ENCODE measurements around the gene MLLT10.
"Not testable (repeated sequence)": the region's sequence is repeated elsewhere in the genome, so short reads cannot be mapped to it uniquely, and the experiment has no call there.

Gene MLLT10

DNA sequence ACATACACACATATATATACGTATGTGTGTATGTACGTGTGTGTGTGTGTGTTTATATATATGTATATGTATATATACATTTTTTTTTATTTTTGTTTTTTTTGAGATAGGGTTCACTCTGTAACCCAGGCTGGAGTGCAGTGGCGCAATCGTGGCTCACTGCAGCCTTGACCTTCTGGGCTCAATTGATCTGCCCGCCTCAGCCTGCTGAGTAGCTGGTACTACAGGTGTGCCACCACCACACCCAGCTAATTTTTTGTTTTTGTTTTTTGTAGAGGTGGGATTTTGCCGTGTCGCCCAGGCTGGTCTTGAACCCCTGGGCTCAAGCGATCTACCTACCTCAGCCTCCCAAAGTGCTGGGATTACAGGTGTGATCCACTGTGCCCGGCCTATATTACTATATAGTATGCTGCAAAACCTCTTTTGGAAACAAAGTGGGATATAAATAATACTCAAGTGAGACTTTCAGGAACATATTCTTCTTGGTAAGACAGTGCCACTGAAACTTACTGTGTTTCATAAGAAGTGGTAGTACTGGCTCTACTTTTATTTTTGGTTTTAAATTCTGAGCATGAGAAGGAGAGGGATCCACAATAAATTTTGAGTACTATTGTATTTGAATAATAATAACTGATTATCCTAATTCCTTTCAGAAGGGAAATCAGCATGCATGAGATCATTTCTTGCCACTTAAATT lies 51.0 kb downstream of the MLLT10 start:
- no peak for DNase-seq (ENCODE audit: low read depth)

DNA sequence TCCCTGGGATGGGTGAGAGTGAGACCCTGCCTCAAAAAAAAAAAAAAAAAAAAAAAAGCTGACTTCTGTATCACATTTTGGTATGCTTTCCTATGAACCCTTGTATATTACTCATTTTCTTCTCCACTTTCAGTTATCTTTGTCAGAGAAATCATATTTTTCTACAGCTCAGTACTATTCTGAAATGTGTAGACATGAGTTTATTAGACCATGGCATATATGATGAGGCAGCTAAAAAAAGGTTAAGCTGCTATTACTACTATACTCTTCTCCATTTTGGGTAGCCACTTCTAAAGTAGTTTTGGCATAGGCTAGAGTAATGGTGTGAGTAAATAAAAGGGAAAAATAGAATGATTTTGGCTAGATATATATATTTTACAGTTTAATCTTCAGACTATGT lies 53.4 kb downstream of the MLLT10 start:
- no peak for DNase-seq (ENCODE audit: low read depth)

DNA sequence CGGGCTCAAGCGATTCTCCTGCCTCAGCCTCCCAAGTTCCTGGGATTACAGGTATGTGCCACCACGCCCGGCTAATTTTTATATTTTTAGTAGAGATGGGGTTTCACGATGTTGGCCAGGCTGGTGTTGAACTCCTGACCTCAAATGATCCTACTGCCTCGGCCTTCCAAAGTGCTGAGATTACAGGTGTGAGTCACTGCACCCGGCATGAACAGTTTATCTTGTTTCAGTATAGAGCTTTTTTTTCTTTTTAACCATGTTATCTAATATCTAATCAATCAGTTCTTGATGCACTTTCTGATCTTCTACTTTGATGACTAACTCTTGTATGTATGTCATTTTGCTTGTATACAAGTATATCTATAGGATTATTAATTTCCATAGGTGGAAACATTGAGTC lies 54.1 kb downstream of the MLLT10 start:
- not testable (repeated sequence) for DNase-seq (ENCODE audit: low read depth)

DNA sequence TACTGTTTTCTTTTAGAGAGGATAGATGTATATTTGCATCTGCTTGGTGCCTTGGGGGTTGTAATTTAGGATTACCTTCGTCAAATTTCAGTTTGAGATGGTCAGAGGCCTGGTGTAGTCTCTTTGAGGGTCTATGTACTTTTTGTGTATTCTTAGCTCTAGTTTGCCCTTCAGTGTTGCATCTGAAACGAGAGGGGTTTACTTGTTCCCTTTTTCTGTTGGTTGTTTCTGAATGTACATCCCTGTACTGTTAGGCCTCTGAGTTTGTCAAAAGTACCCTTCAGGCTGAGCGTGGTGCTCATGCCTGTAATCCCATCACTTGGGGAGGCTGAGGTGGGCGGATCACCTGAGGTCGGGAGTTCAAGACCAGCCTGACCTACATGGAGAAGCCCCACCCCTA lies 60.0 kb downstream of the MLLT10 start:
- DNase-seq (ENCODE audit: low read depth): no peak

DNA sequence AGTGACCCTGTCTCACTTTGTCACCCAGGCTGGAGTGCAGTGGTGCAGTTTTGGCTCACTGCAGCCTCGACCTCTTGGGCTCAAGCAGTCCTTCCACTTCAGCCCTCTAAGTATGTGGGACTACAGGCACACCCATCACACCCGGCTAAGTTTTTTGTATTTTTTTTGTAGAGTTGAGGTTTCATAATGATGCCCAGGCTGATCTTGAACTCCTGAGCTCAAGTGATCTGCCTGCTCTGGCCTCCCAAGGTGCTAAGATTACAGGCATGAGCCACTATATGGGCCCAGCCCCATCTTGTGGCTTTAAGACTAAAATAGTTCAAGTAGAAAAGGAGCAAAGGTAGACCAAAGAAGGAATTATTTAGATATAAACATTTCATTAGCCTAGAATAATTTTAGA lies 65.5 kb downstream of the MLLT10 start:
- no peak for DNase-seq (ENCODE audit: low read depth)

DNA sequence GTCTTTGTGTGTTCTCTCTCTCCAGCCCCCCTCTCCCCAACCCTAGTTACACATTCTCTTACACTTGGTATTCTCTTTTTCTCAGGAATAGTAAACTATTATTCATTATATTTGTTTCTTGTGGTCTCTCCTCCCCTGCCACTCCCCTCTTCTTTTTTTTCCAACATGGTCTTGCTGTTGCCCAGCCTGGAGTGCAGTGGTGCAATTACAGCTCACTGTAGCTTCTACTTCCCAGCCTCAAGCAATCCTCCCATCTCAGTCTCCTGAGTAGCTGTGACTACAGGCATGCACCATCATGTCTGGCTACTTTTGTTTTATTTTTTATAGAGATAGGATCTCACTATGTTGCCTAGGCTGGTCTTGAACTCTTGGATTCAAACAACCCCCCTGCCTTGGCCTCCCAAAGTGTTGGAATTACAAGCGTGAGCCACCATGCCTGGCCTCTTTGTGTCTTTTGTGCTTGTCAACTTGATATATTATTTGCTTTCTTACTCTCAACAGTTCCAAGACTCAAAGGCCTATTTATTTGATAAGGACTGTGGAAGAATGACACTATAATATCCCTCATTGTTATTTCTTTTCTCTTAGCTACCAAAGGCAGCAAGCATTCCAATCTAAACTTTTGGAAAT lies 66.9 kb downstream of the MLLT10 start:
- DNase-seq (ENCODE audit: low read depth): no peak

DNA sequence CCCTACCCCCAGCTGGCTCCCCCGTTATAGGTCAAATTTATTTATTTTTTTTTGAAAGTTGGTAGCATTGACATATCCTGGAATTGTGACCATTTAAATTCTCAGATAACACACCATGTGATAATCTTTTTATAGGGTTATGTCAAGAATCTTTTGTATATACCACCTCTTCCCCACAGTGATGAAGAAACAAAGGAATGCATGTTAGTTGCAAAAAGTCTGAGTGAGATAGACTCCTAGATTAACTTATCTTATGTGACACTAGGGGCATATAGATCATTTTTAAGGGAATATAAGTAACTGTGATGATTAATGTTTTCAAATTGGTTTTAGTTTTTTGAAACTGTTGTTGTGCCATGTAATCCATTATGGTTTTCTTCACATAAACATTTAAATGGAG lies 68.3 kb downstream of the MLLT10 start:
- DNase-seq (ENCODE audit: low read depth): no peak

DNA sequence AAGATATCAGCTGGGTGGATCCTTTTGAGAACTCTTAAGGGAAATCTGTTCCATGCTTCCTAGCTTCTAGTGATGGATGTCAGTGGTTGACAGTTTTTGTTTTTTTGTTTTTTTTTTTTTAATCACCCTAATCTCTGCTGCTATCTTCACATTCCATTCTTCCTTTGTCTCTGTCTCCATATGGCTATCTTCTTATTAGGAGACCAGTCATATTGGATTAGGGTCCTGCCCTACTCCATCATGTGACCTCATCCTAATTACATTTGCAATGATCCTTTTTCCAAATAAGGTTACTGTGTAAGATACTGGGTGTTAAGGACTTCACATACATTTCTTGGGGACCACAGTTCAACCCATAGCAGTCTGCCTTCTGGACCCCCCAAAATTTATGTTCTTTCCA lies 69.7 kb downstream of the MLLT10 start:
- no peak for DNase-seq (ENCODE audit: low read depth)

DNA sequence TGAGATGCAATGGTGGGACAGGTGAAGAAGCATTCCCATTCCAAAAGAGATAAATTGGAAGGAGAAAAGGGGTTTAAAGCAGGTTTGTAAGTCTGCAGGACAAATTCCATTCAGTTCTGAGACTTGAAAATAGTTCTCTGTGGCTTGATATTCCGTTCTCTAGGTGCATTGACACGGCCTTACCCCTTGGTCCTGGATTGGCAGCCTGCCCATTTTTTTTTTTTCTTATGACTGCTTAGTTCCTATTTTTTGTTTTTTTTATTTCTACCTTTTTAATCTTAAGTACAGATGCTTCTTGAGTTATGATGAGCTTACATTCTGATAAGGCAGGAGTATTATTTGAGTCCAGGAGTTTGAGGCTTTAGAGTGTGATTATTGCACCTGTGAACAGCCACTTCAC lies 70.6 kb downstream of the MLLT10 start:
- no peak for DNase-seq (ENCODE audit: low read depth)

DNA sequence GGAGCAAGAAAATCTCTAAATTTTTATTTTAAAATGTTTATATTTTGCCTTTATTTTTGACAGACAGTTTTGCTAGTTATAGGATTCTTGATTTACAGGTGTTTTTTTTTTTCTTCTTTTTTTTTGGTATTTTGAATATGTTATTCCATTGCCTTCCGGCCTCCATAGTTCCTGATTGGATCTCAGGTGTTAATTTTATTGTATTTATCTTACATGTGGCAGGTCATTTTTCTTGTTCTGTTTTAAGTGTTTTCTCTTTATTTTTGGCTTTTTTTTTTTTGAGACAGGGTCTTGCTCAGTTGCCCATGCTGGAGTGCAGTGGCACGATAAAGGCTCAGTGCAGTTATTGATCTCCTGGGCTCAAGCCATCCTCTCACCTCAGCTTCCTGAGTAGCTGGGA lies 73.9 kb downstream of the MLLT10 start:
- no peak for DNase-seq (ENCODE audit: low read depth)

DNA sequence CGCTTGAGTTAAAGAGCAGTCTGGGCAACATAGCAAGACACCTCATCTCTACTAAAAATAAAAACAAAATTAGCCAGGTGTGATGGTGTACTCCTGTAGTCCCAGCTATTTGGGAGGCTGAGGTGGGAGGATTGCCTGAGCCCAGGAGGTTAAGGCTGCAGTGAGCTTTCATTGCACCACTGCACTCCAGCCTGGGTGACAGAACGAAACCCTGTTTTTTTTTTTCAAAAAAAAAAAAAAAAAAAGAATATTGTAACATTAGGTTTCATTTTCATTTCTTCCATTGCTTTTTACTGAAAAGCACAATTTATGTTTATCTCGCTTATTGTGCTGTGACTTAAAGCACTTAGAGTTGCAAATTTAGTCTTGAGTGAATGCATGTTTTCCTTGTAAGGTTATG lies 80.0 kb downstream of the MLLT10 start:
- DNase-seq (ENCODE audit: low read depth): no peak

DNA sequence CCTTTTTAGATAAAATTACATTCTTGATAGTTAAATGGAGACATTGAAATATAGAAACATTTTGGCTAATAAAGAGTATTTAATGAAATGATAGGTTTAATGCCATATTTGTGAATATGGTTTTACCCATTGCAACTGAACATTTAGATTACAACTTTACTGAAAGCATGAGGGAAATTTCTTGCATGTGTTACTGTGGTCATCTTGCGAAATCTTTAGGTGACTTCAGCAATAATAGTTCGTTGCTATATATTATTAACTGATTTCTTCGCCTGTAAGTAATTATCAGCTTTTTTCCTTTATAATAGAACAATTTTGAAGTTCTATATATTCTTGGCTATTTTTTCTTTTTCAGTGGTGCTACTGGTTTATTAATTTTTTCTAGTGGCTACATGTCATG lies 83.2 kb downstream of the MLLT10 start:
- DNase-seq (ENCODE audit: low read depth): no peak

DNA sequence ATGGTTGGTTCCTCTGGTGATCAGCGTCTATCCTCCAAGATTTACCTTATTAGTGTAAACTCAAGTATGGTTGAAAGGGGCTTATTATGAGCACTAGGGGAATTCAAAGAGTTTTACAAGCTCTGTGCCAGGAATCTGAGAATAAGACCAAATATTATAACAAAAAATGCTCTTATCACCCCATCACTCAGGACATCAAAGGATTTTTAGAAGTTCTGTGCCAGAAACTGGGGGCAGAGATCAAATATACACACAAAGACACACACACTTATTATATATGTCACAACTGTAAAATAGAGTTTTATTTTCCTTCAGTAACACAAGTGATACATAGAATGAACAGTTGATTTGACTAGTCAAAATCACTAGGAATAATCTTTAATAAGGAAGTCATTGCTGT lies 89.3 kb downstream of the MLLT10 start:
- no peak for DNase-seq (ENCODE audit: low read depth)

DNA sequence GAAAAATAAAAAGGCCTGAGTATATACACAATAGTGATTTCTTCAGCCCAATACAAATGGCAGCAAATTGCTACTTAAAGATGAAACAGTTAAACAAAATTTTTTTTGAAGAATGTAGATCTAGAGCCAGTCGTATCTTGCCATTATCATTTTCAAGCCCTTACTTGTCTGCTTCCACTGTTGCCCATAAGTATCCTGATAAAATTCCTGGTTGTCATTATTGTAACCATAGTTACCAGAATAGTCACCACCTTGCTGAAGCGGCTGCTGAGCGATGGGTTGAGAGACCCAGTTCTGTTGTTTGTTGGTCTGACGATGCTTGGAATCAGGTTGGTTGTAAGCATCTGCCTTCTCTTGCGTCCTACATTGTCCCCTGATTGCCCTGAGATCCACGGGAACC lies 90.4 kb downstream of the MLLT10 start:
- DNase-seq (ENCODE audit: low read depth): not testable (repeated sequence)

DNA sequence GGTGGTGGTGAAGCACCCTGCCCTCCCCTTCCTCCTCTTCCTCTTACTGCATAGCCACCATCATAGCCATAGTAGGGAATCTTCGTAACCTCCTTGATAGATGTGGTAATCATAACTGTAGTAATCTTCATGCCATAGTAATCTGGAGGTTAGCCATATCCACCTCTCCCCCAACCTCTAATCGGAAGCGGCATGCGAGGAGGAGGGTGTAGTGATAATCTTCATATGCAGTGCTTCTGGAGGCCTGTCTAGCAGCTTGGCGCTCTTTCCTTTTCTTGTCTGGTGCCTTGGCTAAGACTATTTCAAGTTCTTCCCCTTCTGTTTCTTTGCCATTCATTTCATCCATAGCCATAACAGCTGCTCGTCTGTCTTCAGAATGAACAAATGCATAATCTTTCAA lies 90.9 kb downstream of the MLLT10 start:
- DNase-seq (ENCODE audit: low read depth): no peak

DNA sequence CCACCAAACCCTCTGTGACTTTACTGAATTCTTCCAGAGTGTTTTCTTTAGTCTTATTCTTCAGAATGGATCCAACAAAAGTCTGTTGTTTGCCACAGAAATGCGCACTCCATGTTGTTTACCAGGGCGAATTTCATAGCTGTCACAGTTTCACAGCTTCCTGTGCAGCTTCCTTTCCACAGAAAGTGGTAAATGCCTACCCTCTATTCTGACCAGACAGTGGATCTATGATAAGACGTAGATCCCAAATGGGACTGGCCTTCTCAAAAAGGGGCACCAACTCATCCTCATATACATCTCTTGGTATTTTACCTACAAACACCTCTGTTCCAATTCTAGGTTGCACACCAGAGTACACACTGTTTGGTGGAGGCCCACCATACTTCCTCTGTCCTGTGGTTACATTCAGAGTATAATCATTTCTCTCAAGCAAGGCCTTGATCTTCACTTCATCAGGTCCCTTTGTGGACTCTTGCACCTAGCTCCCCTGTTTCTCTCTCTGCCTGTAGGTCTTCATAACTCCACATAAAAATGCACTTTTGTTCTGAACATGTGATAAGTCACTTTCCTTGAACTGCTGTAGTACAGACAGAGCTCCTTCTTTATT lies 91.7 kb downstream of the MLLT10 start:
- no peak for DNase-seq (ENCODE audit: low read depth)

DNA sequence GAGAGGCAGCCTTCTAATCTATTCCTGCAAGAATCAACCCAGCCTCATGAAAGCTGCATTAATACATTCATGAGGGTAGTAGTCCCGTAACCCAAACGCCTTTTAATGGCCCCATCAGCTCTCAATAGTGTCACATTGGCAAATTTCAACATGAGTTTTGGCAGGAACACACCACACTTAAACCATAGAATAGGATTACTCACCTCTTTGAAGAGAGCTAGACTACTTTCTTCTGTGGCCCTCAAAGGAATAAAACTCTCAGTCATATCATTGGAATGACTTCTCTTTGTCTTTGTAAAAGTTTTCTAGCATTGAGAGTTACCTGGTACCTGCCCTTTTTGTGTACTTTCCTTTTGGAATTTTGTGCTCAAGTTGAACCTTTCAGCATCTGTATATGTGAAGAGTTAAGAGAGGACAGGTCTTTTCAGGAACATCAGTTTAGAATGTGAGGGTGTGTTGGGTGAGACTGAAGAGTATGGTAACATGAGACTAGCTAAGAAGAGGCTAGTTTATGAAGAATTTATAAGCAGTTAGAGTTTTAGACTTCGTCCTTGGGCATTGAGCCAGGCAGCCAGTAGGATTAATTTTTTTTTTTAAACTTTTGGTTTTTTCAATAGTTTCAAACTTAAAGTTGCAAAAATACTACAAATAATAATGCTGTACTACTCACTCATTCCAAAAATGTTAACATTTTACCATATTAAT lies 92.6 kb downstream of the MLLT10 start:
- no peak for DNase-seq (ENCODE audit: low read depth)

DNA sequence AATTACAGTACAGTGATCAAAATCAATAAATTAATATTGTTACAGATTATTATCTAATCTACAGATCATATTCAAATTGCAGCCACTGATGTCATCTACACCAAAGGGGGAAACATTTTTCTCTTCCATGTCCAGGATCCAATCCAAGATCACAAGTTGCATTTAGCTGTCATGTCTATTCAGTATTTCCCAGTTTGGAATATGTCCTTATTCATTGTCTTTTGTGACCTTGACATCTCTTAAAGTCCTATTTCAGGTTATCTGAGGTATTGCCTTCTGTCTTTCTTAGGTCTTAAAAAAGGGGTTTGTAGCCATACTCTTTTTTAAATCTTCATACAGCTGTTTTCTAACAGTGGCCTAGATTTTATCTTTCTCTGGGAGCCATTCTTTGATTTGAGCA lies 93.3 kb downstream of the MLLT10 start:
- no peak for DNase-seq (ENCODE audit: low read depth)

DNA sequence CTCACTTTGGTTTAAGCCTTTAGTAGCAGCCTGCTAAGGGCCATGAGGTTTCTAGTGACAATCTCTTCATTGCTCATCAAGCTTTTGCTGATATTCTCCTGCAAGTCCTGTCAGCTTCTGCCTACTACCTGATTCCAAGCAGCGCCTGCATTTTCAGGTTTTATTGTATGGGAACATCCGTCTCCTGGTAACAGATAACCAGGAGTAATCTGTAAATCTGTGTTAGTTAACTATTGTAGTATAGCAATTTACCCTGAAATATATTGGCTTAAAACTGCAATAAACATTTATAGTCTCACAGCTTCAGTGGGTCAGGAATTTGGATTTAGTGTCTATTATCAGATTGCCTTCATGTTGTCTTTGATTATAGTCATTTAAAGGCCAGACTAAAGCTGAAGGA lies 94.0 kb downstream of the MLLT10 start:
- DNase-seq (ENCODE audit: low read depth): no peak

DNA sequence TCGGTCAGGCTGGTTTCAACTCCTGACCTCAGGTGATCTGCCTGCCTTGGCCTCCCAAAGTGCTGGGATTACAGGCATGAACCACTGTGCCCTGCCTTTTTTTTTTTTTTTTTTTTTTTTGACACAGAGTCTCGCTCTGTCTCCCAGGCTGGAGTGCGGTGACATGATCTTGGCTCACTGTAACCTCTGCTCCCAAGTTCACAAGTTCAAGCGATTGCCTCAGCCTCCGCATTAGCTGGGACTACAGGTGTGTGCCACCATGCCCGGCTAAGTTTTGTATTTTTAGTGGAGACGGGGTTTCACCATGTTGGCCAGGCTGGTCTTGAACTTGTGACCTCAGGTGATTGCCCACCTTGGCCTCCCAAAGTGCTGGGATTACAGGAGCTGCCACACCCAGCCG lies 94.6 kb downstream of the MLLT10 start:
- DNase-seq (ENCODE audit: low read depth): not testable (repeated sequence)

DNA sequence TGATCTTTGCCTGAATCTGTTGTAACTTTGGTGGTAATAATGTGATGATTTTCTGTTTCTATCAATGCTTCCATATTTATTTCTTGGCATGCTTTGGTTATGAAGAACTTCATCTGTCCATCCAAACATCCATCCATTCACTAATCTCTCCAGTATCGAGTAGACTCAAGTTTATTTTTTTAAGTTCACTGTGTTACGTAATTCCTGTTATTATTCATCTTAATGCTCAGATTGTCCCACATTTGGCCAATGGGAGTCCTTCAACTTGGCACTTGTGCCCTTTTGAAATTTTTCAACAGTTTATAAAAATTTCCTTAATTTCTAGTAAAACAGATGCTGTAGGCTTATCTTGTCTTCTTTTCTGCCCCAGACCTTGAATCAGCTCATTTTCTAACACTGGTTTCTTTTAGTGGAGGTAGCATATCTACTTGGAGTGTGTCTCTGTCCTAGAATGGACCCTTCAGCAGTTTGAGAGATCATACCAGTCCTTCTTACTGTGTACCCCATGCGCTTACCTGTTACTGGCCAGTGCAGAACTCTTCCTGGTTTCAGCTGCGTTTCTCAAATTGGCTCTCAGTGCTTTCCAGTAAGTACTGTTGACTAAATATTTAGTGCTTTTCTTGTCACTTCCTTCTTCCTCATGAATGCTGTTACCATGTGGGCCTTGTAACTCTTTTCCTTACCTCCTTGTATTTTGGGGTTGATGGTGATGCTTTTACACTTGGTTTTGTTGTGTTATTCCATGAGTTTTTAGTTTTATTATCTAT lies 100.8 kb downstream of the MLLT10 start:
- DNase-seq (ENCODE audit: low read depth): no peak

DNA sequence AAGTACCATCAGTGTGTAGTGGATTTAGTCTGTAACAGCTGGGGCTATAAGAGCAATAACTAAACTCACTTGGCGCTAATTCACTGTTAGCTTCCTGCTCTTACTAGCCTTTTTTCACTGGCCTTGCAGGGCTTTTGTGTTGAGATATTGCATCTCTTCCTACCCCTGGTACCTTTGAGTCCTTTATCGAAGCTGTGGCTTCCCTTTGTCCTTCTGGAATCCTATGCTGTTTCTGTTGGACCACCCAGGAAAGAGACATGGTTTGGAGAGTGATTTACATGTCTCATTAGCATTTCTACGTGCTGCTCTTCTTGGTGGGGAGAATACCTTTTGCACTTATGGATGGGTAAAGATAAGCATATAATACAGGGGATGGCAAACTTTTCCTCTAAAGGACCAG lies 103.8 kb downstream of the MLLT10 start:
- no peak for DNase-seq (ENCODE audit: low read depth)

Data from CMK (cell line).